Measurements from ENCODE around the gene PTPRG.

The PTPRG gene

GRCh38 chr3:61981060-61981459 lies 419.7 kb downstream of the PTPRG start:
- no peak for DNase-seq

- DNase-seq, result no peak
Measured at GRCh38 chr3:61983479-61983878, 422.1 kb downstream of the PTPRG start.

GRCh38 chr3:61985020-61985419 lies 423.6 kb downstream of the PTPRG start:
- no peak for DNase-seq

GRCh38 chr3:61986473-61986872 lies 425.1 kb downstream of the PTPRG start:
- no peak for DNase-seq

GRCh38 chr3:61989681-61990080 lies 428.3 kb downstream of the PTPRG start:
- no peak for DNase-seq

- no peak for DNase-seq
Measured at GRCh38 chr3:61990327-61991027, 429.1 kb downstream of the PTPRG start.

- DNase-seq, result no peak
Measured at GRCh38 chr3:61991706-61992105, 430.3 kb downstream of the PTPRG start.

GRCh38 chr3:61996366-61996765 lies 435.0 kb downstream of the PTPRG start:
- DNase-seq, result no peak

GRCh38 chr3:61997101-61997500 lies 435.7 kb downstream of the PTPRG start:
- DNase-seq, result peak; percentile 51

- no peak for DNase-seq
Measured at GRCh38 chr3:62003835-62004234, 442.5 kb downstream of the PTPRG start.

GRCh38 chr3:62007036-62007435 lies 445.7 kb downstream of the PTPRG start:
- no peak for DNase-seq

- no peak for DNase-seq
Measured at GRCh38 chr3:62010989-62011388, 449.6 kb downstream of the PTPRG start.

GRCh38 chr3:62011666-62012065 lies 450.3 kb downstream of the PTPRG start:
- no peak for DNase-seq

- DNase-seq, result no peak
Measured at GRCh38 chr3:62013951-62014350, 452.6 kb downstream of the PTPRG start.

GRCh38 chr3:62015111-62015510 lies 453.7 kb downstream of the PTPRG start:
- peak; percentile 4 for DNase-seq

GRCh38 chr3:62019906-62020305 lies 458.5 kb downstream of the PTPRG start:
- DNase-seq, result no peak

GRCh38 chr3:62020706-62021105 lies 459.3 kb downstream of the PTPRG start:
- no peak for DNase-seq

GRCh38 chr3:62022312-62022711 lies 460.9 kb downstream of the PTPRG start:
- no peak for DNase-seq

- DNase-seq, result no peak
Measured at GRCh38 chr3:62024882-62025281, 463.5 kb downstream of the PTPRG start.

GRCh38 chr3:62025913-62026312 lies 464.5 kb downstream of the PTPRG start:
- no peak for DNase-seq

GRCh38 chr3:62027241-62027640 lies 465.9 kb downstream of the PTPRG start:
- DNase-seq, result no peak

- no peak for DNase-seq
Measured at GRCh38 chr3:62027796-62028195, 466.4 kb downstream of the PTPRG start.

GRCh38 chr3:62028236-62028635 lies 466.9 kb downstream of the PTPRG start:
- no peak for DNase-seq

- no peak for DNase-seq
Measured at GRCh38 chr3:62032738-62033137, 471.4 kb downstream of the PTPRG start.

GRCh38 chr3:62035402-62036057 lies 474.2 kb downstream of the PTPRG start:
- DNase-seq, result no peak
